GM12892 (cell line): ENCODE results near the gene DCAF7.

Experiments
- DNase-seq: peaks from one replicate; pipeline ENCODE4 v3.0.0; 2011; ENCODE audit not compliant: insufficient read length
- FAIRE-seq: peaks from 2 replicates; lab custom pipeline; 2011; peaks lifted over from hg19 to GRCh38; lab: Jason Lieb, UNC
- POLR2A ChIP-seq: IDR thresholded peaks from 2 replicates; pipeline ENCODE4 v1.6.1; 2011; ENCODE audit warnings: low read depth, low read length, control low read depth
- POLR2AphosphoS5 ChIP-seq: IDR thresholded peaks from 2 replicates; pipeline ENCODE4 v1.6.1; 2011; ENCODE audit warnings: low read depth, low read length, control low read depth
- TAF1 ChIP-seq: IDR thresholded peaks from 2 replicates; pipeline ENCODE4 v1.6.1; 2011; ENCODE audit warnings: low read depth, mild to moderate bottlenecking, control low read depth, low read length, borderline replicate concordance

The DCAF7 gene

GRCh38 chr17:63538693-63539595 lies 11.3 kb upstream of the DCAF7 start:
- TF ChIP-seq TAF1 = no peak
- no peak for TF ChIP-seq POLR2A
- no peak for TF ChIP-seq POLR2AphosphoS5
- no peak for FAIRE-seq
- DNase-seq = peak; percentile 4

GRCh38 chr17:63540590-63540989 lies 9.7 kb upstream of the DCAF7 start:
- TF ChIP-seq POLR2A = no peak
- no peak for TF ChIP-seq POLR2AphosphoS5
- no peak for TF ChIP-seq TAF1
- no peak for DNase-seq
- no peak for FAIRE-seq

GRCh38 chr17:63542218-63542545 lies 8.1 kb upstream of the DCAF7 start:
- no peak for FAIRE-seq
- DNase-seq = no peak
- no peak for TF ChIP-seq TAF1
- no peak for TF ChIP-seq POLR2AphosphoS5
- TF ChIP-seq POLR2A = no peak

GRCh38 chr17:63542942-63543821 lies 7.1 kb upstream of the DCAF7 start:
- FAIRE-seq (no peak), DNase-seq (peak; percentile 2)
- TF ChIP-seq TAF1 (no peak), POLR2AphosphoS5 (no peak), POLR2A (no peak)

- TF ChIP-seq TAF1 (no peak), POLR2AphosphoS5 (no peak), POLR2A (no peak)
- FAIRE-seq (no peak), DNase-seq (peak; percentile 4)
These were observed 6.4 kb upstream of the DCAF7 start for GRCh38 chr17:63543822-63544420.

GRCh38 chr17:63544467-63545301 lies 5.6 kb upstream of the DCAF7 start:
- no peak for TF ChIP-seq POLR2A
- TF ChIP-seq POLR2AphosphoS5 = no peak
- TF ChIP-seq TAF1 = no peak
- DNase-seq (no peak), FAIRE-seq (no peak)

GRCh38 chr17:63546308-63547082 lies 3.8 kb upstream of the DCAF7 start:
- no peak for TF ChIP-seq TAF1
- no peak for TF ChIP-seq POLR2AphosphoS5
- TF ChIP-seq POLR2A = no peak
- FAIRE-seq (no peak), DNase-seq (no peak)

GRCh38 chr17:63547083-63547523 lies 3.2 kb upstream of the DCAF7 start:
- FAIRE-seq (no peak), DNase-seq (no peak)
- TF ChIP-seq POLR2A = no peak
- TF ChIP-seq TAF1 = no peak
- no peak for TF ChIP-seq POLR2AphosphoS5

- no peak for DNase-seq
- FAIRE-seq = no peak
- no peak for TF ChIP-seq TAF1
- TF ChIP-seq POLR2AphosphoS5 = no peak
- TF ChIP-seq POLR2A = no peak
These were observed 860 bp upstream of the DCAF7 start for GRCh38 chr17:63549289-63549945.
